Measurements from ENCODE around the gene SIGLEC12. TPM values are rescaled to one million over a fixed set of nuclear protein-coding genes. Genes with fewer than 3 reads are reported as not detected.

The SIGLEC12 gene
- total and polyA plus RNA-seq, 10 donors = 2.0 to 65.1 (median 6.2) TPM

DNA sequence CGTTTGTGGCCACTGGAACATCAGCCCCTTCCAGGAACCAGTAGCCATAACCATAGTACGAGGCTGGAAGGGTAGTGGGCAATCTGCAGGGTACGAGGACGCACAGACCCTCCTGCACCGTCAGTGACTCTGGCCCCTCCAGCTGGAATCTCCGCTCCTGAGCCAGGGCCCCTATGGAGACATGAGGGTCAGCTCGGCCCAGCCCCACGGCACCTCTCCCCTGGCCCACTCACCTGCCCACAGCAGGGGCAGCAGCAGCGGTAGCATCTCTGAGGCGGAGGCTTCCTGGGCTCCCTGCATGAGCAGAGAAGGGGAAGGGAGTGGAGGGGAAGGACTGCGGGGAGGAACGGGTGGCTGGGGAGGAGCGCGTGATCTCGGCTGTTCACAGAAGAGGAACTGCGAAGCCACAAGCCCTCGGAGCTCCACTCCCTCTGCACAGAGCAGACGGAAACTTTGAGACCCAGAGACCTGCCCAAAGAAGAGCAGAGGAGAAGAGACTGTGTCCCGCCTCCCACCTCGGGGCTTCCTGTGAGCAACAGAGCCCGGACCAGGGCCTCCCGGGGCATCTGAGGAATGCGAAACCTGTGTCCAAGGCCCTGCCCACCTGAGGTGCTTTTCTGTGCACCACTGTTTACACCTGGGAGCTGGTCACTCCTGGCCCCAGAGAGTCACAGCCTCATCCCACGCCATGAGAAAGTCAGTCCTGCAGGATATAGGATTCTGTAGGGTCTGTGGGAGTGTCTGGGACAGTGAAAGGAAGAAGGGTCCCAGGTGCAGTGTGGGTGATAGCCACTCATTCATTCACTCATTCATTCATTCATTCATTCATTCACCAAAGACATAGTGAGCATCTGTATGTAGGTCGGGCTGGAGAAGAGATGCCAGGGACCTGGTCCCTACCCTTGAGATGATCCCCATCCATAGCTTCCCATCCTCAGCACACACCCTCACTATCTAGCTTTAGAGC is 30.0 kb upstream of the SIGLEC12 start, which contains the start of gene SIGLEC6:
TSS of gene SIGLEC6 (minus strand) at position 322 of the 967 bp plus-strand sequence. CDS start at position 300, 22 bp downstream.
- intact Hi-C loops (cut with DNase I; ENCODE audit: low total_unique reads) = no loop called here
- peaks cover 0 to 30% (median 0%) of the 10 kb centered on the region in 7 donors for H3K27me3 ChIP-seq (replicated peaks in 1 of 7)
- H3K27ac ChIP-seq = peak within 1 kb of the TSS in 5 of 8 donors; percentile 26 to 61 (median 34)
- WGBS, 5 donors = 22 to 25% (median 24%) methylated on average over 18 to 25 of the region's 25 CpGs
- peak within 1 kb of the TSS in 2 of 8 donors; percentile 29 to 49 for H3K4me3 ChIP-seq
- DNase-seq = peak; percentile 90
- TF ChIP-seq POLR2AphosphoS5 (IDR thresholded peaks at IDR 0.05) (peak; percentile 50 to 82 (median 60)), POLR2A (IDR thresholded peaks at IDR 0.05) (no peak)
- TF ChIP-seq, protein P1, sequence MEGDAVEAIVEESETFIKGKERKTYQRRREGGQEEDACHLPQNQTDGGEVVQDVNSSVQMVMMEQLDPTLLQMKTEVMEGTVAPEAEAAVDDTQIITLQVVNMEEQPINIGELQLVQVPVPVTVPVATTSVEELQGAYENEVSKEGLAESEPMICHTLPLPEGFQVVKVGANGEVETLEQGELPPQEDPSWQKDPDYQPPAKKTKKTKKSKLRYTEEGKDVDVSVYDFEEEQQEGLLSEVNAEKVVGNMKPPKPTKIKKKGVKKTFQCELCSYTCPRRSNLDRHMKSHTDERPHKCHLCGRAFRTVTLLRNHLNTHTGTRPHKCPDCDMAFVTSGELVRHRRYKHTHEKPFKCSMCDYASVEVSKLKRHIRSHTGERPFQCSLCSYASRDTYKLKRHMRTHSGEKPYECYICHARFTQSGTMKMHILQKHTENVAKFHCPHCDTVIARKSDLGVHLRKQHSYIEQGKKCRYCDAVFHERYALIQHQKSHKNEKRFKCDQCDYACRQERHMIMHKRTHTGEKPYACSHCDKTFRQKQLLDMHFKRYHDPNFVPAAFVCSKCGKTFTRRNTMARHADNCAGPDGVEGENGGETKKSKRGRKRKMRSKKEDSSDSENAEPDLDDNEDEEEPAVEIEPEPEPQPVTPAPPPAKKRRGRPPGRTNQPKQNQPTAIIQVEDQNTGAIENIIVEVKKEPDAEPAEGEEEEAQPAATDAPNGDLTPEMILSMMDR (IDR thresholded peaks at IDR 0.05 in 8 of 11, conservative IDR thresholded peaks at IDR 0.05 in 3 of 11) = no peak
- peaks cover 0 to 5% (median 0%) of the 10 kb centered on the region in 8 donors for H3K9me3 ChIP-seq
- H3K36me3 ChIP-seq = no peaks in the 10 kb centered on the region
- peaks cover 0 to 15% (median 10%) of the 10 kb centered on the region in 6 donors for H3K4me1 ChIP-seq

DNA sequence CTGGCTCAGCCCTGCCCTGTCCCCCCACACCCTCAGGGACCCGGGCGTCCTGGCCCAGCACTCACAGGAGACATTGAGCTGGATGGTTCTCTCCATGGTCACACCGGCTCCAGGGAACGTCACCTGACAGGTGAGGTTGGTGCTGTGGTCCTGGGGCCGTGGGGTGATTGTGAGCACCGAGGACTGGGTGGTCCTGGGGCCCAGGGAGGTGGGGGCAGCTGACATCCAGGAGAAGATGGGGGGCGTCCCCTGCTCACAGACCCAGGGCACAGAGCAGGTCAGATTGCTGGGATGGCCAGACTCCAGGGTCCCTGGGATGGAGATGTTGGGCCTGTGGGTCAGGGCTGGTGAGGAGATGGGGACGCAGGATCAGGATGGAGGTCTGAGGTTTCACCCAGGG is 29.0 kb upstream of the SIGLEC12 start:
- Histone ChIP-seq H3K4me1 (peaks cover 0 to 15% (median 10%) of the 10 kb centered on the region in 6 donors), H3K4me3 (peak overlapping the region in 2 of 8 donors; percentile 29 to 49), H3K9me3 (peaks cover 0 to 2% (median 0%) of the 10 kb centered on the region in 8 donors), H3K27me3 (replicated peaks in 1 of 7) (peaks cover 0 to 32% (median 0%) of the 10 kb centered on the region in 7 donors), H3K36me3 (no peaks in the 10 kb centered on the region), H3K27ac (no peak overlapping the region)
- intact Hi-C loops (cut with DNase I; ENCODE audit: low total_unique reads) = no loop called here
- WGBS, 5 donors = 80 to 89% (median 87%) methylated on average over 7 to 8 of the region's 8 CpGs
- peak; percentile 67 for DNase-seq
- no peak for TF ChIP-seq POLR2A (IDR thresholded peaks at IDR 0.05)
- TF ChIP-seq POLR2AphosphoS5 (IDR thresholded peaks at IDR 0.05) = no peak
- TF ChIP-seq, protein P1 (IDR thresholded peaks at IDR 0.05 in 8 of 11, conservative IDR thresholded peaks at IDR 0.05 in 3 of 11) = no peak

DNA sequence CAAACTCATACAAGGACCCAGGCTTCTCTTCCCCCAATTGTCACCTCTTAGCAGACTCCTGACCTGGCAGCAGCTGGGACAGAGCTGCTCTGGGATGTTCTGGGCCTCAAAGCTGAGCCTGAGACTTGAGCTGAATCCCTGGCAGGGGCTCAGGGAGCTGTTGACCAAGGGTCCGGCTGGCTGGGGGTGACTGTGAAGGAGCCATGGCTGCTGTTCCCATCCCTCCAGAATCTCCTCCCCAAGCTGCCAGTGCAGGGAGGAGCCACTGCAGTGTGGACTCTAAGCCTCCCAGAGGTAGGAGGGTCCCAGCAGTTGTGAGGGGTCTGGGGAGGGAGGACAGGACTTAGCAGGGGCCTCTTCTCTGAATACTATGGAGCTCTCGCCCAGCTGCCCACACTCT is 27.7 kb upstream of the SIGLEC12 start:
- H3K27ac ChIP-seq = no peak overlapping the region
- H3K36me3 ChIP-seq = no peaks in the 10 kb centered on the region
- peak; percentile 60 for DNase-seq
- H3K9me3 ChIP-seq = no peaks in the 10 kb centered on the region
- 62 to 94% (median 93%) methylated on average over 2 of the region's 2 CpGs for WGBS, 5 donors
- peaks cover 0 to 36% (median 0%) of the 10 kb centered on the region in 7 donors for H3K27me3 ChIP-seq (replicated peaks in 1 of 7)
- TF ChIP-seq POLR2AphosphoS5 (IDR thresholded peaks at IDR 0.05) = no peak
- TF ChIP-seq, protein P1 (IDR thresholded peaks at IDR 0.05 in 8 of 11, conservative IDR thresholded peaks at IDR 0.05 in 3 of 11) = no peak
- no peak for TF ChIP-seq POLR2A (IDR thresholded peaks at IDR 0.05)
- H3K4me1 ChIP-seq = peaks cover 0 to 15% (median 10%) of the 10 kb centered on the region in 6 donors
- no peak overlapping the region for H3K4me3 ChIP-seq
- intact Hi-C loops (cut with DNase I; ENCODE audit: low total_unique reads) = no loop called here

DNA sequence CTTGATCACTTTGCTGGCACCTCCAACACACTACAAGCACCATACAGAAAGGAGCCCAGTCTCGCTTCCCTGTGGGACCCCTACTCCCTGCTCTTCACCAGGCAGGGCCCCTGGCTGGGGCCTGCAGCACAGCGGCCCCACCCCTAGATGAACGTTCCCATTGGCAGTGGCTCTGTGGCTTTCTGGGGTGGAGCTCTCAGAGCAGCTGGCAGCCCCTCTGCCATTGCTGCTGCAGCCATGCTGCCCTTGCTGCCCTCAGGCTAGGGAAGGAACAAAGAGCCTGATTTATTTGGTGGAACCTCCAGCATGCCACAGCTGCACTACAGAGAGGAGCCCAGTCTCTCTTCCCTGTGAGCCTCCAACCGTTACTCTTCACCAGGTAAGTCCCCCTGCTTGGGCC is 24.1 kb upstream of the SIGLEC12 start:
- H3K27ac ChIP-seq = no peak overlapping the region
- no peaks in the 10 kb centered on the region for H3K36me3 ChIP-seq
- H3K9me3 ChIP-seq = peaks cover 0 to 3% (median 0%) of the 10 kb centered on the region in 8 donors
- no peak overlapping the region for H3K4me3 ChIP-seq
- no peak for TF ChIP-seq POLR2AphosphoS5 (IDR thresholded peaks at IDR 0.05)
- TF ChIP-seq POLR2A (IDR thresholded peaks at IDR 0.05) = no peak
- TF ChIP-seq, protein P1 (IDR thresholded peaks at IDR 0.05 in 8 of 11, conservative IDR thresholded peaks at IDR 0.05 in 3 of 11) = no peak
- intact Hi-C loops (cut with DNase I; ENCODE audit: low total_unique reads) = no loop called here
- H3K27me3 ChIP-seq (replicated peaks in 1 of 7) = peaks cover 0 to 22% (median 0%) of the 10 kb centered on the region in 7 donors
- peak; percentile 24 for DNase-seq
- H3K4me1 ChIP-seq = no peaks in the 10 kb centered on the region
- WGBS, 5 donors = 40 to 61% (median 58%) methylated on average over 1 to 4 of the region's 4 CpGs
